Tibial nerve (tissue), 4 donors: ENCODE measurements around the gene CUL4B. TPM values are rescaled to one million over a fixed set of nuclear protein-coding genes. Genes with fewer than 3 reads are reported as not detected.
"Not testable (repeated sequence)": the region's sequence is repeated elsewhere in the genome, so short reads cannot be mapped to it uniquely, and the experiment has no call there.

Source experiments
- DNase-seq, 2 donors: peaks; one replicate each; pipeline ENCODE4 v3.0.0-alpha.2; 2019; ENCODE audit warnings: low spot score in 2 of 2
- H3K27ac ChIP-seq, 4 donors: fragments of 200-600 bp; sonication (generic) in 3 of 4; one replicate each; pipeline ENCODE4 v1.5.1; 2017 to 2019; ENCODE audit warnings: mild to moderate bottlenecking in 1 of 4
- H3K27me3 ChIP-seq, 2 donors: fragments of 200-600 bp; sonication (generic) in 1 of 2; one replicate each; pipeline versions ENCODE4 v1.5.1 to v1.6.0; 2017 to 2019
- H3K36me3 ChIP-seq, 3 donors: fragments of 200-600 bp; sonication (generic); one replicate each; pipeline ENCODE4 v1.5.1; 2018 to 2019
- H3K4me1 ChIP-seq, 4 donors: fragments of 200-600 bp; sonication (generic) in 3 of 4; one replicate each; pipeline ENCODE4 v1.5.1; 2017 to 2019
- H3K4me3 ChIP-seq, 4 donors: fragments of 200-600 bp; sonication (generic) in 3 of 4; one replicate each; pipeline ENCODE4 v1.5.1; 2017 to 2019; ENCODE audit warnings: mild to moderate bottlenecking in 1 of 4, moderate library complexity in 1 of 4
- H3K9me3 ChIP-seq, 4 donors: fragments of 200-600 bp; sonication (generic) in 3 of 4; one replicate each; pipeline ENCODE4 v1.5.1; 2017 to 2019
- CTCF ChIP-seq, 5 experiments: fragments of 200-600 bp in 3 of 5; fragments of 450-650 bp in 2 of 5; sonication (generic) in 3 of 5; IDR thresholded peaks; one replicate each; pipeline ENCODE4 v1.5.1; 2016 to 2019; ENCODE audit warnings: antibody characterized with exemption in 5 of 5, mild to moderate bottlenecking in 3 of 5, moderate library complexity in 2 of 5
- EP300 ChIP-seq, 2 donors: sonication (generic); formaldehyde crosslinking; IDR thresholded peaks; one replicate each; pipeline ENCODE4 v1.6.1; 2017; ENCODE audit warnings: antibody characterized with exemption in 2 of 2, mild to moderate bottlenecking in 1 of 2
- POLR2A ChIP-seq, 2 donors: fragments of 450-650 bp; IDR thresholded peaks; one replicate each; pipeline ENCODE4 v1.6.1; 2017; ENCODE audit warnings: antibody characterized with exemption in 2 of 2, mild to moderate bottlenecking in 2 of 2, moderate library complexity in 2 of 2
- WGBS, 2 donors: methylation state at CpG; one replicate each; pipeline ENCODE4 v1.1.5; 2018; 5-methylcytosine and 5-hydroxymethylcytosine counted together
- total RNA-seq, 4 donors: library from RNA; depleted of rRNA; stranded (reverse); fragments of >200 nt; gene quantifications; one replicate each; pipeline ENCODE4 v1.1.0, GENCODE V29; 2016

Gene CUL4B
- total RNA-seq, 4 donors from 2014 or later = 31.8 to 41.5 (median 34.8) TPM

- Histone ChIP-seq H3K9me3 (no peaks in the 10 kb centered on the region), H3K36me3 (no peaks in the 10 kb centered on the region), H3K4me1 (no peaks in the 10 kb centered on the region), H3K27me3 (no peaks in the 10 kb centered on the region), H3K4me3 (no peak overlapping the region), H3K27ac (no peak overlapping the region)
- DNase-seq = no peak
- WGBS, 2 donors = 73 to 80% methylated on average over 12 to 18 of the region's 18 CpGs
- TF ChIP-seq EP300 (IDR thresholded peaks at IDR 0.05) (no peak), POLR2A (IDR thresholded peaks at IDR 0.05) (no peak), CTCF (IDR thresholded peaks at IDR 0.05) (no peak)
Measured at GRCh38 chrX:120575379-120576114, 14.8 kb upstream of the CUL4B start.

GRCh38 chrX:120573806-120574205, 13.0 kb upstream of the CUL4B start:
- H3K27me3 ChIP-seq, DNase-seq, H3K27ac ChIP-seq, H3K36me3 ChIP-seq, H3K4me3 ChIP-seq, H3K4me1 ChIP-seq, H3K9me3 ChIP-seq: not testable (repeated sequence)
- 79 to 90% methylated on average over 12 to 13 of the region's 13 CpGs for WGBS, 2 donors

- no peaks in the 10 kb centered on the region for H3K9me3 ChIP-seq
- no peaks in the 10 kb centered on the region for H3K36me3 ChIP-seq
- no peaks in the 10 kb centered on the region for H3K4me1 ChIP-seq
- no peak overlapping the region for H3K4me3 ChIP-seq
- H3K27me3 ChIP-seq = no peaks in the 10 kb centered on the region
- no peak overlapping the region for H3K27ac ChIP-seq
- DNase-seq = no peak
- TF ChIP-seq CTCF (IDR thresholded peaks at IDR 0.05) = no peak
- TF ChIP-seq POLR2A (IDR thresholded peaks at IDR 0.05) = no peak
- no peak for TF ChIP-seq EP300 (IDR thresholded peaks at IDR 0.05)
- 71 to 94% methylated on average over 3 of the region's 3 CpGs for WGBS, 2 donors
Measured at GRCh38 chrX:120570011-120570600, 9.3 kb upstream of the CUL4B start.

GRCh38 chrX:120568609-120569008, 7.8 kb upstream of the CUL4B start:
- Histone ChIP-seq H3K4me3 (no peak overlapping the region), H3K27me3 (no peaks in the 10 kb centered on the region), H3K36me3 (no peaks in the 10 kb centered on the region), H3K4me1 (no peaks in the 10 kb centered on the region), H3K27ac (no peak overlapping the region), H3K9me3 (no peaks in the 10 kb centered on the region)
- TF ChIP-seq POLR2A (IDR thresholded peaks at IDR 0.05) (no peak), EP300 (IDR thresholded peaks at IDR 0.05) (no peak), CTCF (IDR thresholded peaks at IDR 0.05) (no peak)
- 70 to 97% methylated on average over 3 of the region's 3 CpGs for WGBS, 2 donors
- no peak for DNase-seq

GRCh38 chrX:120568035-120568434, 7.3 kb upstream of the CUL4B start:
- Histone ChIP-seq H3K4me1 (peaks cover 0 to under 1% (median 0%) of the 10 kb centered on the region in 4 donors), H3K36me3 (no peaks in the 10 kb centered on the region), H3K27ac (no peak overlapping the region), H3K27me3 (no peaks in the 10 kb centered on the region), H3K9me3 (no peaks in the 10 kb centered on the region), H3K4me3 (no peak overlapping the region)
- no peak for TF ChIP-seq POLR2A (IDR thresholded peaks at IDR 0.05)
- DNase-seq = no peak

- H3K27ac ChIP-seq = no peak overlapping the region
- H3K4me3 ChIP-seq = no peak overlapping the region
- H3K36me3 ChIP-seq = no peaks in the 10 kb centered on the region
- 95% methylated on average over 3 of the region's 3 CpGs for WGBS, 2 donors
- H3K4me1 ChIP-seq = peaks cover 0 to 10% (median 0%) of the 10 kb centered on the region in 4 donors
- no peaks in the 10 kb centered on the region for H3K27me3 ChIP-seq
- H3K9me3 ChIP-seq = no peaks in the 10 kb centered on the region
- DNase-seq = no peak
- no peak for TF ChIP-seq CTCF (IDR thresholded peaks at IDR 0.05)
- TF ChIP-seq EP300 (IDR thresholded peaks at IDR 0.05) = no peak
- TF ChIP-seq POLR2A (IDR thresholded peaks at IDR 0.05) = no peak
Measured at GRCh38 chrX:120566817-120567216, 6.1 kb upstream of the CUL4B start.
